ENCODE results near the gene NECTIN4.

DNA sequence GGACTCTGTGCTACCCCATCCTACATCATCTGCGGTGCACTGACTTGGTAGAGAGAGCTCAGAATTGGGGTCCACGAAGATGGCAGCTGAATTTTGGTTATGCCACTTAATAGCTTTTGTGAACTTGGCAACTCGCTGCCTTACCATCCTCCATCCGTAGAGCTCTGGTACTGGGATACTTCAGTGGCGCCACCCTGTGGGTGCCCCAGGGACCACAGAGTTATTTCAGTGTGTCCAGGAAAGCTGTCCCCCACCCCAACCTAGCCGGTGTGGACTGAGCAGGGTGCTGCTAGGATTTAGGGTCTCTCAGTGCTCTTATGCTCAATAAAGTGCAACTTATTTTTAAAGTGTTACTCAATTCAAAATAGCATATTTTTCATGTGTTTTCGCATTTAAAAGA lies 34.6 kb downstream of the NECTIN4 start:
- TF ChIP-seq, protein P1, sequence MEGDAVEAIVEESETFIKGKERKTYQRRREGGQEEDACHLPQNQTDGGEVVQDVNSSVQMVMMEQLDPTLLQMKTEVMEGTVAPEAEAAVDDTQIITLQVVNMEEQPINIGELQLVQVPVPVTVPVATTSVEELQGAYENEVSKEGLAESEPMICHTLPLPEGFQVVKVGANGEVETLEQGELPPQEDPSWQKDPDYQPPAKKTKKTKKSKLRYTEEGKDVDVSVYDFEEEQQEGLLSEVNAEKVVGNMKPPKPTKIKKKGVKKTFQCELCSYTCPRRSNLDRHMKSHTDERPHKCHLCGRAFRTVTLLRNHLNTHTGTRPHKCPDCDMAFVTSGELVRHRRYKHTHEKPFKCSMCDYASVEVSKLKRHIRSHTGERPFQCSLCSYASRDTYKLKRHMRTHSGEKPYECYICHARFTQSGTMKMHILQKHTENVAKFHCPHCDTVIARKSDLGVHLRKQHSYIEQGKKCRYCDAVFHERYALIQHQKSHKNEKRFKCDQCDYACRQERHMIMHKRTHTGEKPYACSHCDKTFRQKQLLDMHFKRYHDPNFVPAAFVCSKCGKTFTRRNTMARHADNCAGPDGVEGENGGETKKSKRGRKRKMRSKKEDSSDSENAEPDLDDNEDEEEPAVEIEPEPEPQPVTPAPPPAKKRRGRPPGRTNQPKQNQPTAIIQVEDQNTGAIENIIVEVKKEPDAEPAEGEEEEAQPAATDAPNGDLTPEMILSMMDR (IDR thresholded peaks at IDR 0.05) = peak; percentile 24
- no peak for TF ChIP-seq EZH2 (IDR thresholded peaks at IDR 0.05)
- no peak for TF ChIP-seq EZH2phosphoT487 (IDR thresholded peaks at IDR 0.05)

Data from neural progenitor cell (in vitro differentiated cells).